ENCODE data around the gene FRMD3.

The FRMD3 gene

GRCh38 chr9:83304686-83305085 is 233.5 kb downstream of the FRMD3 start:
- Histone ChIP-seq H2AFZ (ENCODE audit: insufficient read depth, low read length, poor library complexity) (no peak overlapping the region), H3K4me3 (ENCODE audit: low read depth, low read length) (no peak overlapping the region), H2AK5ac (ENCODE audit: low read length) (no peak overlapping the region), H3K4ac (ENCODE audit: low read depth, low read length) (no peak overlapping the region), H3K27ac (ENCODE audit: low read depth, low read length) (no peak overlapping the region), H2BK12ac (ENCODE audit: low read length) (no peak overlapping the region), H3K4me1 (ENCODE audit: control insufficient read depth in 1 of 2, insufficient read depth in 2 of 2, low read length in 2 of 2) (no peaks in the 10 kb centered on the region), H3K18ac (ENCODE audit: low read length) (no peak overlapping the region), H3K9me3 (ENCODE audit: insufficient read depth, low read depth, low read length) (no peaks in the 10 kb centered on the region), H3K4me2 (ENCODE audit: low read length) (no peak overlapping the region), H4K91ac (ENCODE audit: low read depth, low read length) (no peak overlapping the region), H3K14ac (ENCODE audit: low read length) (no peak overlapping the region), H3K36me3 (ENCODE audit: control insufficient read depth in 1 of 2, insufficient read depth in 2 of 2, low read length in 2 of 2) (no peaks in the 10 kb centered on the region), H3K79me2 (ENCODE audit: control insufficient read depth, insufficient read depth, low read length, poor library complexity) (no peaks in the 10 kb centered on the region), H2BK120ac (ENCODE audit: insufficient read depth, low read length, poor library complexity) (no peak overlapping the region), H3K27me3 (ENCODE audit: insufficient read depth, low read length) (no peaks in the 10 kb centered on the region), H3K79me1 (ENCODE audit: low read length) (no peaks in the 10 kb centered on the region), H3K9ac (ENCODE audit: low read length) (no peak overlapping the region), H4K8ac (ENCODE audit: low read depth, low read length) (no peak overlapping the region), H3K23ac (ENCODE audit: low read length) (no peak overlapping the region), H2BK5ac (ENCODE audit: low read depth, low read length, poor library complexity) (no peak overlapping the region), H4K12ac (ENCODE audit: low read depth, low read length) (no peak overlapping the region)
- no CpG with 5 or more reads among the region's 8 CpGs for WGBS (ENCODE audit: extremely low coverage, insufficient coverage, insufficient read length)
- no peak for DNase-seq

GRCh38 chr9:83299571-83299970 is 238.6 kb downstream of the FRMD3 start:
- H3K9me3 ChIP-seq (ENCODE audit: insufficient read depth, low read depth, low read length): no peaks in the 10 kb centered on the region
- no peaks in the 10 kb centered on the region for H3K79me2 ChIP-seq (ENCODE audit: control insufficient read depth, insufficient read depth, low read length, poor library complexity)
- H2AFZ ChIP-seq (ENCODE audit: insufficient read depth, low read length, poor library complexity): no peak overlapping the region
- no peaks in the 10 kb centered on the region for H3K27me3 ChIP-seq (ENCODE audit: insufficient read depth, low read length)
- H2AK5ac ChIP-seq (ENCODE audit: low read length): no peak overlapping the region
- H4K91ac ChIP-seq (ENCODE audit: low read depth, low read length): no peak overlapping the region
- no peaks in the 10 kb centered on the region for H3K79me1 ChIP-seq (ENCODE audit: low read length)
- no peaks in the 10 kb centered on the region for H3K36me3 ChIP-seq (ENCODE audit: control insufficient read depth in 1 of 2, insufficient read depth in 2 of 2, low read length in 2 of 2)
- no peak overlapping the region for H2BK12ac ChIP-seq (ENCODE audit: low read length)
- H2BK120ac ChIP-seq (ENCODE audit: insufficient read depth, low read length, poor library complexity): no peak overlapping the region
- H3K23ac ChIP-seq (ENCODE audit: low read length): no peak overlapping the region
- no peak overlapping the region for H3K9ac ChIP-seq (ENCODE audit: low read length)
- H2BK5ac ChIP-seq (ENCODE audit: low read depth, low read length, poor library complexity): no peak overlapping the region
- no peak overlapping the region for H3K4me3 ChIP-seq (ENCODE audit: low read depth, low read length)
- no peak overlapping the region for H4K8ac ChIP-seq (ENCODE audit: low read depth, low read length)
- no peak overlapping the region for H4K12ac ChIP-seq (ENCODE audit: low read depth, low read length)
- DNase-seq: peak; percentile 96 to 97
- H3K18ac ChIP-seq (ENCODE audit: low read length): no peak overlapping the region
- no peak overlapping the region for H3K27ac ChIP-seq (ENCODE audit: low read depth, low read length)
- H3K14ac ChIP-seq (ENCODE audit: low read length): no peak overlapping the region
- no peak overlapping the region for H3K4ac ChIP-seq (ENCODE audit: low read depth, low read length)
- no peaks in the 10 kb centered on the region for H3K4me1 ChIP-seq (ENCODE audit: control insufficient read depth in 1 of 2, insufficient read depth in 2 of 2, low read length in 2 of 2)
- WGBS (ENCODE audit: extremely low coverage, insufficient coverage, insufficient read length): no CpG with 5 or more reads among the region's 6 CpGs
- H3K4me2 ChIP-seq (ENCODE audit: low read length): no peak overlapping the region

GRCh38 chr9:83299094-83299493 is 239.1 kb downstream of the FRMD3 start:
- no peaks in the 10 kb centered on the region for H3K79me2 ChIP-seq (ENCODE audit: control insufficient read depth, insufficient read depth, low read length, poor library complexity)
- H3K9me3 ChIP-seq (ENCODE audit: insufficient read depth, low read depth, low read length): no peaks in the 10 kb centered on the region
- no peak overlapping the region for H2BK5ac ChIP-seq (ENCODE audit: low read depth, low read length, poor library complexity)
- no peak overlapping the region for H4K12ac ChIP-seq (ENCODE audit: low read depth, low read length)
- H4K8ac ChIP-seq (ENCODE audit: low read depth, low read length): no peak overlapping the region
- no peaks in the 10 kb centered on the region for H3K79me1 ChIP-seq (ENCODE audit: low read length)
- DNase-seq: no peak
- H3K9ac ChIP-seq (ENCODE audit: low read length): no peak overlapping the region
- no peak overlapping the region for H2AK5ac ChIP-seq (ENCODE audit: low read length)
- no peak overlapping the region for H2BK120ac ChIP-seq (ENCODE audit: insufficient read depth, low read length, poor library complexity)
- H3K14ac ChIP-seq (ENCODE audit: low read length): no peak overlapping the region
- no peaks in the 10 kb centered on the region for H3K4me1 ChIP-seq (ENCODE audit: control insufficient read depth in 1 of 2, insufficient read depth in 2 of 2, low read length in 2 of 2)
- H3K27ac ChIP-seq (ENCODE audit: low read depth, low read length): no peak overlapping the region
- no peak overlapping the region for H3K4ac ChIP-seq (ENCODE audit: low read depth, low read length)
- H2AFZ ChIP-seq (ENCODE audit: insufficient read depth, low read length, poor library complexity): no peak overlapping the region
- no peaks in the 10 kb centered on the region for H3K36me3 ChIP-seq (ENCODE audit: control insufficient read depth in 1 of 2, insufficient read depth in 2 of 2, low read length in 2 of 2)
- no peak overlapping the region for H3K4me3 ChIP-seq (ENCODE audit: low read depth, low read length)
- H3K27me3 ChIP-seq (ENCODE audit: insufficient read depth, low read length): no peaks in the 10 kb centered on the region
- WGBS (ENCODE audit: extremely low coverage, insufficient coverage, insufficient read length): no CpG with 5 or more reads among the region's 2 CpGs
- H4K91ac ChIP-seq (ENCODE audit: low read depth, low read length): no peak overlapping the region
- no peak overlapping the region for H3K4me2 ChIP-seq (ENCODE audit: low read length)
- no peak overlapping the region for H3K18ac ChIP-seq (ENCODE audit: low read length)
- no peak overlapping the region for H3K23ac ChIP-seq (ENCODE audit: low read length)
- no peak overlapping the region for H2BK12ac ChIP-seq (ENCODE audit: low read length)

- H2AK5ac ChIP-seq (ENCODE audit: low read length): no peak overlapping the region
- no peak overlapping the region for H3K4ac ChIP-seq (ENCODE audit: low read depth, low read length)
- no peak overlapping the region for H4K91ac ChIP-seq (ENCODE audit: low read depth, low read length)
- H3K18ac ChIP-seq (ENCODE audit: low read length): no peak overlapping the region
- H4K8ac ChIP-seq (ENCODE audit: low read depth, low read length): no peak overlapping the region
- no peaks in the 10 kb centered on the region for H3K79me1 ChIP-seq (ENCODE audit: low read length)
- H3K4me1 ChIP-seq (ENCODE audit: control insufficient read depth in 1 of 2, insufficient read depth in 2 of 2, low read length in 2 of 2): no peaks in the 10 kb centered on the region
- H2BK120ac ChIP-seq (ENCODE audit: insufficient read depth, low read length, poor library complexity): no peak overlapping the region
- no peak overlapping the region for H3K4me2 ChIP-seq (ENCODE audit: low read length)
- WGBS (ENCODE audit: extremely low coverage, insufficient coverage, insufficient read length): no CpG with 5 or more reads among the region's 2 CpGs
- H3K27ac ChIP-seq (ENCODE audit: low read depth, low read length): no peak overlapping the region
- H2AFZ ChIP-seq (ENCODE audit: insufficient read depth, low read length, poor library complexity): no peak overlapping the region
- DNase-seq: peak in 1 of 2 donors; percentile 59
- peaks cover 3% of the 10 kb centered on the region for H3K9me3 ChIP-seq (ENCODE audit: insufficient read depth, low read depth, low read length)
- H3K36me3 ChIP-seq (ENCODE audit: control insufficient read depth in 1 of 2, insufficient read depth in 2 of 2, low read length in 2 of 2): no peaks in the 10 kb centered on the region
- H2BK5ac ChIP-seq (ENCODE audit: low read depth, low read length, poor library complexity): no peak overlapping the region
- H3K23ac ChIP-seq (ENCODE audit: low read length): no peak overlapping the region
- no peaks in the 10 kb centered on the region for H3K79me2 ChIP-seq (ENCODE audit: control insufficient read depth, insufficient read depth, low read length, poor library complexity)
- no peak overlapping the region for H2BK12ac ChIP-seq (ENCODE audit: low read length)
- H4K12ac ChIP-seq (ENCODE audit: low read depth, low read length): no peak overlapping the region
- H3K27me3 ChIP-seq (ENCODE audit: insufficient read depth, low read length): no peaks in the 10 kb centered on the region
- H3K4me3 ChIP-seq (ENCODE audit: low read depth, low read length): no peak overlapping the region
- no peak overlapping the region for H3K9ac ChIP-seq (ENCODE audit: low read length)
- no peak overlapping the region for H3K14ac ChIP-seq (ENCODE audit: low read length)
Observed at GRCh38 chr9:83296123-83296522, 242.1 kb downstream of the FRMD3 start.
